NT2/D1 (cell line): ENCODE data around the gene TBX4.

Source experiments
- SUZ12 ChIP-seq: IDR thresholded peaks from 2 replicates; pipeline ENCODE4 v1.6.1; 2011; ENCODE audit not compliant: insufficient read length, insufficient read depth; ENCODE audit errors: extremely low read depth
- YY1 ChIP-seq: IDR thresholded peaks from 2 replicates; pipeline ENCODE4 v1.6.1; 2011; ENCODE audit not compliant: insufficient read length, insufficient read depth

- TF ChIP-seq YY1 (no peak), SUZ12 (no peak)
Measured at GRCh38 chr17:61508912-61509311, 56.7 kb downstream of the TBX4 start.
